Sciatic nerve (tissue), 2 donors: ENCODE measurements around the gene CLEC18C. TPM values are rescaled to one million over a fixed set of nuclear protein-coding genes. Genes with fewer than 3 reads are reported as not detected.
"Not testable (repeated sequence)": the region's sequence is repeated elsewhere in the genome, so short reads cannot be mapped to it uniquely, and the experiment has no call there.

ENCODE experiments used
- ATAC-seq: fragments of 200-7000 bp; cut with Tn5 transposase; one replicate; pipeline ENCODE4 v1.9.1; 2020; ENCODE audit warnings: mild to moderate bottlenecking, moderate library complexity
- DNase-seq: peaks from one replicate; pipeline ENCODE4 v3.0.0-alpha.2; 2020; ENCODE audit warnings: low spot score
- intact Hi-C: fragments of 100-400 bp; cut with DNase I; formaldehyde crosslinking; loops from one replicate; pipeline ENCODE4 v1.14.2; 2022
- total RNA-seq: library from RNA; stranded (reverse); fragmentation: NEBNext Ultra II Directional; extraction: Animal tissue kit (Norgen Biotek cat#: 25700); gene quantifications from one replicate; pipeline ENCODE4 v1.2.1, GENCODE V29; 2021
- donor health status: DM: no; HTN: no; CAD: no.
- donor health status: DM: no; HTN: no; CAD: no.

CLEC18C gene
- total RNA-seq, 1 donor from 2014 or later = 0.58 TPM

DNA sequence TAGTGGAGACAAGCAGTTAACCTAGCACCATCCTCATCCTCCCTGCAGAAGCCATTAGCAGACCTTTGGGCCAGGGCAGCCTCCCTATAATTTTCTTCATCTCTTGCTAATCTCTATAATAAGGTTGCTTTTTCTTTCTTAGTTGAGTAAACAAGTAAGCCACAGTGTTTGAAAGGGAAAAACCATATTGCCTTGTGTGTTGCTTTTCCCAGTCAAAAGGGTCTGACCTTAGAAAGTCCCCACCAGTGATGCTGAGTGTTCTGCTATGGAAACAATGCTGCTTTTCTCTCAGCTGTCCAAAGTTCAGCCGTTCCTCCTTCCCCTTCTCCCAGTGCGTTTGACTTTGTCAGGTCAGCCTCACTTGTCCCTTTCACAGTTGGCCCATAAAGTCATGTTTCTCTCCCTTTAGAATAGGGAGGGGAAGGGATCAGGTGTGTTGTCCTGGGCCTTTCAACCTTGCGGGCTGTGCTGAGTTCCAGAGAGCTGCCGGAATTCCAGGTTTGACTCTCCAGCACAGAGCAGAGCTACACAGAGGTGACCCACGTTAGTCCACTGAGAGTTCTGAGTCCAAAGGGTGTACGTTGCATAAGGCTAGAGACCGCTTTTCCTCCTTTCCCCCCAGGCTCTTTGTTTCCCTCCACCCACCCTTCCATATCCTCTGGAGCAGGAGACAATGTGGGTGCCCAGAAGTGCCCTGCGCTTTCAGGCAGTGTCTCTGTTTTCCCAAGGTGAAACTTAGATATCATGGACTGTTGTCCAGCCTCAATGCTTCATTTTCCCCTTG lies 15.9 kb upstream of the CLEC18C start:
- DNase-seq (peak; percentile 32), ATAC-seq (no peak)
- intact Hi-C loops = no loop called here

DNA sequence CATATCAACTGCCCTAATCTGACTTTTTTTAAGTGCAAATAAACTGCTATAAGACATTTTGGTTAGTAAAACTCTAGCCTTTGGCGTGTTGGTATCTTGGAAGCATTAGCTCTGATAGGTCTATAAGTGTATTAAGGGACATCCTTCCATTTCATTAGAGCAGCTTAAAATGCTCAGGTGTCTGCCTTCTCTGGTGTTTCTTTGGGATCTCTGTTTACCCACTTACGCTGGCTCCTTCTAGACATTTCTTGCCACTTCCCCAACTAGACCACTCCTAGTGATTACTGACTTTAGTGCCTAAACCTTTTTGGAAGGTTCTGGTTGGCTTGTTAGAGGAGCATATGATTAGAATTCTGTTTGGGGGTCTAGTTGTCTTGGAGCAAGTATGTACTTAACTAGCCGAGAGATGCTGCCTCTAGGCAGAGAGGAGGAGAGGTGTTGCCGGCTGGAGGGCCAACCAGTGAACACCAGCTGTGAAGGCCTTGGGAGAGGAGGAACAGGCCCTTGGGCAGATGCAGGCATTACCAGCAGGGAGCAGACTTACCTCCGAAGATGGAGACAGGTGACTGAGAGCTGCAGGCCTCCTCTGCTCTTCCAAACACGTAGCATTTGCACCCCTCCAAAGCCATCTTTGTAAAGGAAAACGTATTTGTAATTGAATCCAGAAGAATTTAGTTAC lies 15.2 kb upstream of the CLEC18C start:
- ATAC-seq (no peak), DNase-seq (peak; percentile 42)
- intact Hi-C loops = no loop called here

DNA sequence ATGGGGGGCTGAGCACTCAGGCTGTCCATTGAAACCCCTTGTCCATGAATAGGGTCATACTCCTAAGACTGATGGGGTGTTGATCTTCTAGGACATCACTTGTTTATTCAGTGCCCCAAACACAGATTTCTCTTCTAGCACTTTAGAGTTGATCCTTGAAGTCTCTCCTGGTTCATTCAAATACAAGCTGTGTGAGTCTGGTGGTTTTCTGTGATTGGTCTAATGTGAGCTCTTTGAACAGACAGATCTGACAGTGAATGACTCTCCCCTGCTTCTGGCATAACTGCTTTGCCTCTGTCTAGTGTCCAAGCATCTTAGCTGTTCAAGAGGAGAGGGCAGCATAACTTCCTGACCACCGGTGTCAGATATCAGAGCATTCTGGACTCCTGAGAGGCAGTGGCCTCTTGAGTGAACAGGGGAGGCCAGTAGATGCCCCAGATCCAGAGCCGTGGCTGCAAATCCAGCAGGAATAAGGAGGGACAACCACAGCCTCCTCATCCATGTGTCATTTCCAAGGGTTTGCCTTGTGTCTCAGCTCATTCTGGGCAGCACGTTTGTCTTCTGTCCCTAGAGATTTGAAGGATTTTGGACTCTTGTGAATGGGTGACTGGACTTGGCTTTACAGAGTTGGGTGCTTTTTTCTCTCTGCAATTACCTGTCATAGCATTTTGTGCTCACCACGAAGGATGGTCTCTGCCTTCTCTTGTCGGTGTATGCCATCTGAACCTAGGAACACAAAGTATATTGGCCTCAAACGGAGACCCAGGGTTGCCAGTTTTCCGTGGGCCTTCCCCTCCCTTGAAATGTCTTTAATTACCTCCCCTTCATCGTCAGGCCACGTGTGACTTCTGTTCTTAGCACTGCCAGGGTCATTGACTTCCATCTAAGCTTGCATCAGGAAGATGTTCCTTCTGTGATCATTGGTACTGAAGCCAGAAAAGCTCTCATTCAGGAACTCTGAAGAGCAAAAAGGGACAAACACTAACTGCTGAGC lies 13.9 kb upstream of the CLEC18C start:
- ATAC-seq (no peak), DNase-seq (peak; percentile 48)
- intact Hi-C loops = no loop called here

DNA sequence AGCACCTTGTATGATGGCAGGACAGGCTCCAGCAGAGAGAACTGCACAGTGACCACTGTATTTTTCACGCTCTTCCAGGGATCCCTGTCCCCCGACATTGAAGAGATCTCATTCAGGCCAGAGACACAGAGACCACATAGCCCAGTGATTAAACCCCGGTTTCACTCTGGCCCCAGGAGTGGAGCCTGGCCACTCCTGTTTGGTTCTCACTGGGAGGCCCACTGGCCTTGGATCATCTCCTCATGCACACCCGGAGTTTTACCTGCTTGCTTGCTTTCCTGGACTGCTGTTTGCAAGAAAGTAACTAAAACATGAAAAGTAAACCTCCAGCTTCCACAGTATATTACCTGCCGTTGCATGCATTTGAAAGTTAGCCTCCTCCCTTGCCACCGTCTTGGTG lies 13.2 kb upstream of the CLEC18C start:
- DNase-seq (peak; percentile 42), ATAC-seq (no peak)
- intact Hi-C loops = no loop called here

DNA sequence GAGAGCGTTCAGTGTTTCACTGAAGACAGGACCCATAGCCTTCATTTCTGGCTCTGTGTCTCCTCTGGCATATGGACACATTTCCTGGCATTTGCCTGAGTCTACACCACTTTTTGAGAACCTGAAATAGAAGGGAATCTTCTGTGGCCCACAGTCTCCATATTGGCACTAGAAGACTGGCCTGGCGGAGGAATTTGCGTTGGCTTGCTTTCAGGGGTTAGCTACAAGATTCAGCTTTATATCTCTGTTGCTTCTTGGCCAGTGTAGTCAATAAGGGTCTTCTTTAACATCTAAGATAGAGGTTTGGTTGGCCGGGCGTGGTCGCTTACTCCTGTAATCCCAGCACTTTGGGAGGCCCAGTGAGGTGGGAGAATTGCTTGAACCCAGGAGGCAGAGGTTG lies 12.8 kb upstream of the CLEC18C start:
- ATAC-seq = no peak
- intact Hi-C loops = no loop called here
- peak; percentile 49 for DNase-seq

DNA sequence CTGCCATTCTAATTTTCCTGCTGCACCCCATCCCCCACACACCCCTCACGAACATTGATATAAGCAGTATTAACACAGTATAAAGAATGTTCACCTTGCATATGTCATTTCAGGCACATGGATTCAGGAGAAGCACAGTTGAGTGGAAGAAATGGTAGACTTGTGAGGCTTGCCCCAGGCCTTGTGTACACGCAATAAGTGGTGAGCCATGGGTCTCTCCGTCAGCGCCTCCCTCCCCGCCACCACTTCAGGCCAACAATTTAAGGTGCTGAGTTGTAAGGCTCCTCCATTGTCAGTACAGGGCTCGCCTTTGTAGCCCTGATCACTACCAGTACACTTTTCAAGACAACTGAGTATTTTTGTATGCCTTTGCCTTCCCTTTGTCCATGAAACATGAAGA lies 12.2 kb upstream of the CLEC18C start:
- ATAC-seq = no peak
- no peak for DNase-seq
- intact Hi-C loops = no loop called here

DNA sequence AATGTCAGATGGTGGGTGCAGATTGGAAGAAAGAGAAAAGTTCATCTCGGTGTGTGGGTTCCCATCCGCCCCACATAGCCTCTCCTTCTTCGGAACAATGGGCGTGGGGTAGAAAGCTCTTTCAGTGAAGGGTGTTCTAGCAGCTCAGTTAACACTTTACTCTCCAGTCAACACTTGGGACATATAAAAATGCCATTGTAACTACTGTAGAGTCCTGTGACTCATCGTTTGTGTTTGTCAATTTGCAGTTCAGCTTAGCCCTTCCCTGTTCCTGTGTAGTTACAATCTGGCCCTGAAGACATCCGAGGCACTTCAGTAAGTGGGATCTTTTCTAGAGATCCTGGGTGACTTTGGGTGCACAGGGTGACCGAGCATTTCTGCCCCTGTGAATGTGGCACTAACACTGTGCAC lies 11.5 kb upstream of the CLEC18C start:
- ATAC-seq (peak; percentile 12), DNase-seq (no peak)
- intact Hi-C loops = no loop called here

DNA sequence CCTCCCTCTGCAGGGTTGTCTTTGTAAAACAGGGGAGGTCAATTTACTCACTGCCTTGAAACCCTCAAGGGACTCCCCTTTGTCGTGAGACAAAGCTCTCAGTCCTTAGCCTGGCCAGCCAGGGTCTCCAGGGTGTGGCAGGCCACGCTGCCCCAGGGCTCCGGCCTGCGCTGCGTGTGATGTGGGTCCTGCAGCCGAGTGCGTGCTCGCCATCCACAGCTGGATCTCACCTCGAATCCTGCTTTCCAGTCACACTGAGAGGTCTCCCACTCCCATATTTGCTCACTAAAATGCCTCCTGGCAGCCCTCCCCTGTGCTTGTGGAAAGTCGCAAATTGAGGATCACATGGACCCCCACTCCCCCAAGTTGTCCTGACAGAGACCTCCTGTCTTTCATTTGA lies 10.0 kb upstream of the CLEC18C start:
- ATAC-seq = no peak
- DNase-seq = peak; percentile 30
- intact Hi-C loops = no loop called here

DNA sequence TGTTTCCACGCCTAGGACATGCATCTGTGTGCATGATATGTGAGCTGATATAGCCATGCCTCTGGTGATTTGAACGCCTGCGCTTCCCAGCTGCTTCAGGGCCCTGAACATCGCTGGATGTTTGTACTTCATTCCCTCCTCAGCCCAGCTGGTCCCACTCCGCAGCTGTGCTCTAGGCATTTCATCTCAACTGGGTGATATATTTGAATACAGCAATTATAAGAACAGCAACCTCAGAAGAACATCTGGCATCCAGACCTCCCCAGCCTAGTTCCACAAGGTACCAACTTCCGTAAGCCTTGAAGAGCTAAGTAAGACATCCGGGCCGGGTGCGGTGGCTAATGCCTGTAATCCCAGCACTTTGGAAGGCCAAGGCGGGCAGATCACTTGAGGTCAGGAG lies 6.9 kb upstream of the CLEC18C start:
- DNase-seq = peak; percentile 49
- peak; percentile 56 for ATAC-seq
- intact Hi-C loops = not testable (repeated sequence)

DNA sequence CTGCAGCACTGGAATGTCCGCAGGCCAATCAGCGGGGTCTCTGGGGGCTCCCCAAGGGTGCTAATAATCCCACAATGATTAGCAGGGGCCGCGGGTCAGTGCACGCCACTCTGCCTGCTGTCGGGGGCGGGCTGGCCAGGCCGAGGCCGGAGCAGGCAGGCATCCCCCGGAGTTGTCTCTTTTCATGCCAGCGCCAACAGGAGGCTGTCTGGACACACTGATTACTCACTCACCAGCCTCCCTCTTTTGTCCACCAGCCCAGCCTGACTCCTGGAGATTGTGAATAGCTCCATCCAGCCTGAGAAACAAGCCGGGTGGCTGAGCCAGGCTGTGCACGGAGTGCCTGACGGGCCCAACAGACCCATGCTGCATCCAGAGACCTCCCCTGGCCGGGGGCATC lies 329 bp downstream of the CLEC18C start:
- intact Hi-C loops, DNase-seq: not testable (repeated sequence)
- ATAC-seq = peak; percentile 18

DNA sequence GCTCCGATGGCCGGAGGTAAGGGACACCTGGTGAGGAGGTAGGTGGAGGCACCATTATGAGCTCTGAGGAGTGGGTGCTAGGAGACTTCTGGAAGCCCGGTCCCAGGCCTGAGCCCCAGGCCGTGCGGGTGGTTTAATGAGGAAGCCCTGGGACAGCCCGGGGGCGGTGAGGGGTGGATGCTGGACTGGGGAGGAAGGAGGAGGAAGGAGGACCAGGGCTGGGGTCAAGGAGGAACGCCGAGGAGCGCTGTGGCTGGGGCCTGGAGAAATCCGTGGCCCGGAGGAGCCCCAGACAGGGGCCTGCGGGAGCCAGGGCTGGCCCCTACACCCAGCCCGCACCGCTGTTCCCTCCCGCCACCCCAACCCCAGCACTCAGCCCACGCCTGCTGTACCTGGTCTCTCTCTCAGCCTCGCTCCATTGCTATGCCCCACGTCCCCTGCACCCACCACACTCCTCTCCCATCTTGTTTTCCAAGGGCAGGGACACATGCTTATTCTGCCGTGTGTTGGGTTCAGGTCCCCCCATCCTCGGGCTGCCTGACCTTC lies 873 bp downstream of the CLEC18C start:
- DNase-seq, intact Hi-C loops: not testable (repeated sequence)
- ATAC-seq = peak; percentile 29

DNA sequence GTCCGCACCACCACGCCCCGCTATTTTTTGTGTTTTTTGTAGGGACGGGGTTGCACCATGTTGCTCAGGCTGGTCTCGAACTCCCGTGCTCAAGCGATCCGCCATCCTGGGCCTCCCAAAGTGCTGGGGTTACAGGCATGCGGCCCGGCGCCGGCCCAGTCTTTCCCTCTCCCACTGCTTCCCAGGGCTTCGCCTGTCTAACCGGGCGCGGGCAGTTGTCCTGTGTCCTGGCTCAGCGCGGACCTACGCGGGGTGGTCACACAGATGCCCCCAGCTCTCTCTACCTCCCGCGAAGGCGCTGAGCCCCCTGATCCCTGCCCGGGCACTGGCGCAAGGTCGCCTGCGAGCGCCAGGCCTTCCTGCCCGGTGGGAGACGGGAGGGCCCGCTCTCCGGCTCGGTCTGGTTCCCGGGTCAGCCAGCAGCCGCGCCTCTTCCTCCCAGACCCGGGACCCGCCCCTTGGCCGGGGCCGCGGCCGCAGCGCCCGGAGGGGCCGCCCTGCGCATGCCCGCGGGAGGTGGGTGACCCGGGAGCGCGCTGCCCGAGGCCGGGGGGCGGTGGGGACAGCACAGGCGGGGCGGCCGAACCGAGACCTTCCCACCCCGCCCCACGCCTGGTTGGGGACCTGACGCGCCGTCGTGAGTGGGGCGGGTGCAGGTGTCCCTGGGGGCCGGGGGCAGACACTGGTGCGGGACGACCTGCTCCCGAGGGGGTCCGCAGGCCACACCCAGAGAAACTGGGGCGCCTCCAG lies 14.4 kb downstream of the CLEC18C start:
- peak; percentile 95 for ATAC-seq
- DNase-seq, intact Hi-C loops: not testable (repeated sequence)

DNA sequence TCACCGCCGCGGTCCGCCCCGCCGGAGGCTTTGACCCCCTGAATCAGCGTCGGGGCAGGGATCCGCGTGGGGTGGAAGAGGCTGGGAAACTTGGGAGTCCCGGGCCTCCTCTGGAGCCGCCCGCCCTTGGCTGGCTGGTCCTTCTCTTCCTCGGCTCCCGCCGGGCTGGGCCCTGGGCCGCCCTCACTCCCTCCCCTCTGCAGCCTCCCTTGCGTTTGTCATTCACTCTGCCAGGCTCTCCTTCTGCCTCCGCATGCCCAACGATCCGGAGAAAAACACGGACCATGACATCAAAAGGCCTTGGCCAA lies 15.0 kb downstream of the CLEC18C start:
- peak; percentile 75 for ATAC-seq
- DNase-seq, intact Hi-C loops: not testable (repeated sequence)

DNA sequence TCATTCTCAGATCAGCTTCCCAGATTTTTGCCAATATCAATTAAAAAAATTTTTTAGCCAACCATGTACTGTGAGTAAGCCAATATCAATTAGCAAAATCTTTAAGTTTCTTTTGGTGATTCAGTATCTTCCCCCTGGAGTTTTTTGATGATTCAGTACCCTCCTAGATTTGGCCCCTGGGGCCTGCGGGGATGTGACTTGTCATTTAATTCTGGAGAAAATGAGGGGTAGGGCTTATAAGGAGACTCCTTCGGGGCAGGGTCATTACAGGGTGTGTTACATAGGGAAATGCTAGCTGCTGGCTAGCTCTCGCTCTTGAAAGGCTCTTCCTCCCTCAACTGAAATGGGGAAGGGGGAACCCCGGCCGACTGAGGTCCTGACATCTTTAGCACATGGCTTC lies 17.0 kb downstream of the CLEC18C start:
- ATAC-seq, intact Hi-C loops, DNase-seq: not testable (repeated sequence)

DNA sequence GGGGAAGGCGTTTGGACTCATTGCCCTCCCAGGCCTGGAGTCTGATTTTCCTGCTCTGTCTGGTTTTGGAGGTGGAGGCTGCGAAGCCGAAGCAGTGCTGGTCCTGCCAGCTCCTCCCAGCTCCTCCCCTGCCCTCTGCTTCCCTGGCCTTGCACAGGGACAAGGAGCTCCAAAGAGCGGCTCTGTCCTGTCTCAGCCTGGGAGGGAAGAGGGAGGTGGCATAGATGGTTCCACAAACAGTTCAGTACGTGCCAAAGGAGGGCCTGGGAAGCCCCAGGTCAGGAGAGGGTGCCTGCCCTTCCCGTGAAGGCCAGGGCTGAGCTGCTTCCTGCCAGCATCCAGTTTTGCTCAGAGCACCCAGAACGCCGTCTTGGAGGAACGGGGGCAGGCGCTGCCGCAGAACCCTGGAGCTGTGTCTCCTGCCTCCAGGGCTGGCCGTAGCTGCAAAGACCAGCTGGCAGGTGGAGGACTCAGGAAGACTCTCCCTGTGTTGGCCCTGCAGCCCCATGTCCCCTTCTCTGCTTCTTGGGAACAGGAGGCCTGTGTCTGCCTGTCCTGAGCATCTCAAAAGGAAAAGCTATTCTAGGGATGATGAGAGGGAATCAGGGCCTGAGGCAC lies 23.2 kb downstream of the CLEC18C start:
- peak; percentile 88 for ATAC-seq
- intact Hi-C loops, DNase-seq: not testable (repeated sequence)

DNA sequence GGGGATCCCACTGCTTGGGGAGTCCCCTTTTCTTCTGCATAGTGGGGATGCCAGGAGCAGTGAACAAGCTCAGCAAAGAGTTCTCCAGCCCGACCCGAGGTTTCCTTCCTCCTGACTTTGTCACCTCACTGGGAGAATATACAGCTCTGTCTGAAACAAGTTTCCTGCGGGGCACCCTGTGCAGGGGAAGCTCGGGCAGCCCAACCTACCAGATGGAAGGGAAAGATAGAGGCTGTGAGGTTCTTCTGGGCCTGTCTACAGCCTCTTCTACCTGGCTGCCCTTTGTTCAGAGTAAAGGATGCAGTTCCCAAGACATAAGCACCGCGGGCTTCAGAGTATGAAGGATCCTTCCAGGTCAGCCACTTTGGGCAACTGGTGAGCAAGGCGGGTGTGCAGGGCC lies 24.0 kb downstream of the CLEC18C start:
- DNase-seq, intact Hi-C loops: not testable (repeated sequence)
- peak; percentile 11 for ATAC-seq

DNA sequence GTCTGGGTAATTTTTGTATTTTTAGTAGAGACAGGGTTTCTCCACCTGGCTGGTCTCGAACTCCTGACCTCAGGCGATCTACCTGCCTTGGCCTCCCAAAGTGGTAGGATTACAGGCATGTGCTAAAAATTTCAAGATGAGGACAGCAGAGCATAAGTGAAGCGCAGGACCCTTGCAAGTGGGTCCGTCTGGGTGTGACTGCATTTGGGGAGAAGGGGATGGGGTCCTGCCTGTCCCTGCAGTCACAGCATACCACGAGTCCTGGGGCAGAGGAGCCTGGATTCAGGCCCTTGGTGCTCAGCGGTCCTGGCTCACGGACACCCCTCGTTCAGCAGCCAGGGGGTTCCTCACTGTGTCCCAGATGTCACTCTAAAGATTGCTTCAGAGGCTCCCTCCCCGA lies 24.6 kb downstream of the CLEC18C start:
- ATAC-seq, DNase-seq, intact Hi-C loops: not testable (repeated sequence)

DNA sequence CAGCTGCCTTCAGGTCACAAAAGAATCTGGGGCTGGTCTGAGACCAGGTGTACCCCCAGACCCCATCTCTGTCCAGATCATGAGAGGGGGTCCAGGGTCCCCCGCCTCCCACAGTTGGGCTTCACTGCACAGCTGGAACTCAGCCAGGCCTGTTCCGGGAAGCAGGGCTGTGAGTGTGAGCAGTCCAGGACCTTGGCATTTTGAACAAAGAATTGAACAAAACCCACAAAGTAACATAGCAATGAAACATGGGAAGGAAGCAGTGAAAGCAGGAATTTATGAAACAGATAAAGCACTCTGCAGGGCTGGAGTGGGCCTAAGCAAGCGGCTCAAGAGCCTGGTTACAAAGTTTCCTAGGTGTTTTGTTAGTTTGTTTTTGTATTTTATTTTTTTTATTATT lies 25.1 kb downstream of the CLEC18C start:
- ATAC-seq = peak; percentile 47
- intact Hi-C loops, DNase-seq: not testable (repeated sequence)
